GM23248 (cell line): ENCODE results near the gene GSAP.

Experiments
- EZH2 ChIP-seq: fragments of 200-600 bp; sonication (generic); IDR thresholded peaks from 2 replicates; pipeline ENCODE4 v1.6.1; 2018; ENCODE audit warnings: antibody characterized with exemption, mild to moderate bottlenecking; ENCODE audit not compliant: insufficient read depth, poor library complexity, severe bottlenecking
- EZH2phosphoT487 ChIP-seq: fragments of 200-600 bp; sonication (generic); IDR thresholded peaks from 2 replicates; pipeline ENCODE4 v1.6.1; 2018; ENCODE audit warnings: antibody characterized with exemption, moderate library complexity, mild to moderate bottlenecking, low read depth; ENCODE audit not compliant: insufficient read depth

GRCh38 chr7:77328669-77329068 lies 87.5 kb downstream of the GSAP start:
- TF ChIP-seq EZH2, result no peak
- TF ChIP-seq EZH2phosphoT487, result no peak
